22Rv1 (cell line): ENCODE measurements around the gene UTF1.

ENCODE experiments used
- CTCF ChIP-seq: fragments of 450-650 bp; IDR thresholded peaks from 2 replicates; pipeline ENCODE4 v1.5.1; 2017; ENCODE audit warnings: mild to moderate bottlenecking
- ZFX ChIP-seq: fragments of 450-650 bp; IDR thresholded peaks from 2 replicates; pipeline ENCODE4 v1.6.1; 2017; ENCODE audit warnings: antibody characterized with exemption, borderline replicate concordance

GRCh38 chr10:133251388-133252222 lies 21.6 kb downstream of the UTF1 start:
- TF ChIP-seq CTCF (no peak), ZFX (no peak)
